OCI-LY1 (cell line): Measurements from ENCODE around the gene CST8.

Experiments used
- EZH2 ChIP-seq: fragments of 200-600 bp; sonication (generic), shearing (Covaris generic); IDR thresholded peaks from 2 replicates; pipeline ENCODE4 v1.8.0; 2017; ENCODE audit warnings: borderline replicate concordance, mixed run types, mild to moderate bottlenecking, antibody characterized with exemption, low read length, moderate library complexity, mixed read lengths
- TF ChIP-seq, protein P1 (sequence below): fragments of 200-600 bp; sonication (generic), shearing (Covaris generic); IDR thresholded peaks from 2 replicates; pipeline ENCODE4 v1.5.1; 2017; ENCODE audit warnings: mild to moderate bottlenecking, antibody characterized with exemption, low read length, moderate library complexity, mixed read lengths

DNA sequence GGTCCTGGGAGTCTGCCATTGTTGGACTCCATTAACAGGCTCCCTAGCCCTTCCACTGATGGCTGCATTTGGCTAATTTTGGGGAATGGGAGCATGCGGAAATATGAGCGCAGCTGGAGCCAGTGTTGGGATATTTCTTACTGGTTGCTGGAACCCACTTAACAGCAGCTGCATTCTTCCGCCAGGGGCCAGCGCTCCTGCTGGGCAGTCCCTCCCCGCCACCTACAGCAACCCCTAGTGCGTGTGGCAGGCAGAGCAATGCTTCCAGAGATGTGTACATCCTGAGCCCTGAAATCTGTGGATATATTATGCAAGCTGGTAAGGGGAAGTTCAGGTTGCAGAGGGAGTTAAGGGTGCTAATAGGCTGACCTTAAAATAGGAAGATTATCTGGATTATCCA, 16.4 kb downstream of the CST8 start:
- TF ChIP-seq, protein P1, sequence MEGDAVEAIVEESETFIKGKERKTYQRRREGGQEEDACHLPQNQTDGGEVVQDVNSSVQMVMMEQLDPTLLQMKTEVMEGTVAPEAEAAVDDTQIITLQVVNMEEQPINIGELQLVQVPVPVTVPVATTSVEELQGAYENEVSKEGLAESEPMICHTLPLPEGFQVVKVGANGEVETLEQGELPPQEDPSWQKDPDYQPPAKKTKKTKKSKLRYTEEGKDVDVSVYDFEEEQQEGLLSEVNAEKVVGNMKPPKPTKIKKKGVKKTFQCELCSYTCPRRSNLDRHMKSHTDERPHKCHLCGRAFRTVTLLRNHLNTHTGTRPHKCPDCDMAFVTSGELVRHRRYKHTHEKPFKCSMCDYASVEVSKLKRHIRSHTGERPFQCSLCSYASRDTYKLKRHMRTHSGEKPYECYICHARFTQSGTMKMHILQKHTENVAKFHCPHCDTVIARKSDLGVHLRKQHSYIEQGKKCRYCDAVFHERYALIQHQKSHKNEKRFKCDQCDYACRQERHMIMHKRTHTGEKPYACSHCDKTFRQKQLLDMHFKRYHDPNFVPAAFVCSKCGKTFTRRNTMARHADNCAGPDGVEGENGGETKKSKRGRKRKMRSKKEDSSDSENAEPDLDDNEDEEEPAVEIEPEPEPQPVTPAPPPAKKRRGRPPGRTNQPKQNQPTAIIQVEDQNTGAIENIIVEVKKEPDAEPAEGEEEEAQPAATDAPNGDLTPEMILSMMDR: no peak
- no peak for TF ChIP-seq EZH2
